Urothelium cell line (cell line): Measurements from ENCODE around the gene PTPN20.

Experiments used
- DNase-seq: peaks from one replicate; pipeline ENCODE4 v3.0.0; 2011; ENCODE audit warnings: low spot score, mixed read lengths
- FAIRE-seq: peaks from 2 replicates; lab custom pipeline; 2011; peaks lifted over from hg19 to GRCh38; lab: Jason Lieb, UNC

Gene PTPN20

GRCh38 chr10:47031211-47031900 is 120.1 kb downstream of the PTPN20 start:
- DNase-seq (peak; percentile 57), FAIRE-seq (no peak)

DNA sequence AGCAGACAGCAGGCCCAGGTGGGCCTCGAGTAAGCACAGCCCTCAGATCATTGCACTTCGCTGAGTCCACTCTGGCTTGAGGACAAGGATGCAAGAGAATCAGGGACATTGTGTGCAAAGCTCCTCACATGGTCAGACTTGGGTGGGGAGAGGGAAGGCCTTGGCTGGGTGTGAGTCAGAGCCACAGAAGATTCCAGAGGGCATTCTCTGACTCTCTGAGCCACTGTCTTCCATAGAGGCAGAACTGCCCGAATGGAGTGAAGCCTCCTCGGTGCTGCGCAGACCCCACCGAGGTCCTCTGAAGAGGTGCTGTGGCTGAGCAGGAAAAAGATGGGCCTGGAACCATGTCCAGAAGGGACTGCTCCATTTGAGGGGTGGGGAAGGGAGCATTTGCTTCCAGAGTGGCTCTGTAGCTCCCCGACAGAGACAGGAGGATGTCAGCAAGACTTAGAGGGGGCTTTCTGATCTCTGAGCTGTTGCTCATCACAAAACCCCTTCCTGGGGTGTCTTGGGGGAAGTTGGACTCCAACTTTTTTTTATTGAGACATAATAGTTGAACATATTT is 120.8 kb downstream of the PTPN20 start:
- DNase-seq, result no peak
- FAIRE-seq, result no peak

DNA sequence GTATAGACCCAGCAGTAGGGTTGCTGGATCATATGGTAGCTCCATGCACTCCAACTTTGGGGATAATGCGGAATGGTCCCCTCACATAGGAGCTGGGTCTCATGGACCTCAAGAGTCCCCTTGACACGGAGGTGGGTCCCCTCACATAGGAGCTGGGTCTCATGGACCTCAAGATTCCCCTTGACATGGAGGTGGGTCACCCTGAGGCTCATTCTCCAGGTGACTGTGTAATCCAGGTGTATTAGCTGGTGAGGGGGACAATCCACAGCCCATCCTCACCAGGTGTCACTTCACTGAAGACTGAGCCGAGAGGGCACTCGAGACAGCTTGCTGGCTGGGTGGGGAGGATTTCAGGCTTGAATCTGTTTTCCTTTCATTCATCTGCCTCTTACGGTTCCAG is 121.9 kb downstream of the PTPN20 start:
- DNase-seq (no peak), FAIRE-seq (peak; percentile 46)

DNA sequence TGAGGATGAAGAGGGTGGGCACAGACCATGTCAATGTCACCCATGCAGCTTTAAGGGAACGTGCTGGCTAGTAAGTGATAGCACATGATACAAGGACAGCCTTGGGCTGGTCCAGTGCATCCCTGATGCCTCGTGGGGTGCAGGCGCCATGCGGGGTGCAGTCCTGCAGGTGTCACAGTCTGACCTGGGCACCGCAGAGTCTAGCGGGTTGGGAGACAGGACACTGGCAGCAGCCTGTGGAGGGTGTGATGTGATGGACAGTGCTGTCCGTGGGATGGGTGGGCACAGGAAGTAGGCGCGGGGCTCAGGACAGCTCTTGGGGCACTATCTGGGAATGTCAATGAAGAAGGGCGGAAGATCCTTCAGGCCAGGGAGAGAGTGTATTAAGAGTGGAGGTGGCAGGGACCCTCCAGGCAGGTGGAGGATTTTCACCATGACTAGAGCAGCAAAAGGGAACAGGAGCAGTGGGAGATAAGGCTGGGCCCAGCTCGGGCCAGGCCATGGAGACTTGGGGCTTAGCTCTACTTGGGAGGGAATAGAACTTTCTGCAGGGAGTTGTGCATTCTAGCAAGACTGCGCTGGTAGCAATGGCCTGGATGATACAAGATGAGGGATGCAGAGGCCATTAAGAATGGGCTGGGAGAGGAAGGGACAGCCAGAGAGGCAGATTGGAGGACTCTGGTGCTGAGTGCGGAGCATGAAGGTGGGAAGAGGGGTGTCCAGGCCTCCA is 122.5 kb downstream of the PTPN20 start:
- DNase-seq, result no peak
- FAIRE-seq, result no peak

- no peak for DNase-seq
- FAIRE-seq, result peak; percentile 20
These were observed 123.3 kb downstream of the PTPN20 start for GRCh38 chr10:47034441-47035051.

GRCh38 chr10:47035171-47035818 is 124.1 kb downstream of the PTPN20 start:
- FAIRE-seq (peak; percentile 77), DNase-seq (no peak)

GRCh38 chr10:47035819-47036337 is 124.7 kb downstream of the PTPN20 start:
- DNase-seq (no peak), FAIRE-seq (no peak)

DNA sequence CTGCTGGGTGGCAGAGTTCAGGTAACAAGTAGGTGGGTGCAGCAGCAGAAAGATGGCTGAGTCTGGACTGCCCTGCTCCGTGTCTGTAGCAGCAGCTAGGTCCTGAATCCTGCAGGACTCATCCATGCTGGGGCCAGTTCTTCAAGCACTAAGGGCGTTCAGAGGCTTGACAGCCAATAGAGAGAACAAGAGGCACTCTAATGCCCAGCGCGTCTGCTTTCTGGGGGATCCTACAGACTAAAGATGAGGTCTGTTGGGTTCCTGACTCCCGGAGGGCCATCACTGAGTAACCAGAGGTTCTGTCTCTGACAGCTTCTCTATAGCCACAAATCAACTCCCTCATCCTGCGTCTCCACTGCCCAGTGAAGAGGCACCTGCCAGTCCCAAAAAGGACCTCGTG is 125.5 kb downstream of the PTPN20 start:
- DNase-seq (no peak), FAIRE-seq (no peak)

DNA sequence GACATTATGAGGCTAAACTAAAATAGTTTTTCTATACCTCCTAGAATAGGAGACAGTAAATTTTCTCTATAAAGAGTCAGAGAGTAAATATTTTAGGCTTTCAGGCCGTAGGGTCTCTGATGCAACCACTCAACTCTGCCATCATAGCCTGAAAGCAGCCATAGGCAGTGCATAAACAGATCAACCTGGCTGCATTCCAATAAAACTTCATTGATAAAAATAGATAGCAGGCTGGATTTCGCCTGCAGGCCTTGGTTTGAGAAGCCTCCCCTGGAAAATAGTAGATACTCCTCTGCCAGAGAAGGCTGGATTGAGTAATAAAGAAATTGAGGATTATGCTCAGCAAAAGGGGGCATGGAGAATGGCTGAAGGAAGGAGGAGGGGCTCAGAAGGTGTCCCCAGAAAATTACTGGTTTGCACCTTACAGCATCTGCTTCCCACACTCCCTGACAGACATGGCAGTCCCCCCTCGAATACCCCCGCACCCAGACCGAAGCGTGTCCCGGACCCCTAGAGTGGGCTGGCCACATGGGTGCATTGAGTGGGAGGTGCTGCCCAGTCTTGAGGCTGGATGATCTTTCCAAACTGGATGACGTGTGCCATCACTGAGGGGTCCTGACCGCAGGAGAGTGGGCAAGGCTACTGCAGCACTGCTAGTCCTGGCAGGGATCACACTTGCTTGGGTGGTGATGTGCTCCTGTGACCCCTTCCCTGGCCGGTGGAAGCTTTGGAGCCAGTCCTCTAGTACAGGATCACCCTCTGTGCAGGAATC is 126.6 kb downstream of the PTPN20 start:
- no peak for DNase-seq
- peak; percentile 73 for FAIRE-seq

GRCh38 chr10:47038881-47039561 is 127.8 kb downstream of the PTPN20 start:
- DNase-seq (no peak), FAIRE-seq (peak; percentile 46)

- peak; percentile 27 for FAIRE-seq
- no peak for DNase-seq
These were observed 128.3 kb downstream of the PTPN20 start for GRCh38 chr10:47039562-47039913.

DNA sequence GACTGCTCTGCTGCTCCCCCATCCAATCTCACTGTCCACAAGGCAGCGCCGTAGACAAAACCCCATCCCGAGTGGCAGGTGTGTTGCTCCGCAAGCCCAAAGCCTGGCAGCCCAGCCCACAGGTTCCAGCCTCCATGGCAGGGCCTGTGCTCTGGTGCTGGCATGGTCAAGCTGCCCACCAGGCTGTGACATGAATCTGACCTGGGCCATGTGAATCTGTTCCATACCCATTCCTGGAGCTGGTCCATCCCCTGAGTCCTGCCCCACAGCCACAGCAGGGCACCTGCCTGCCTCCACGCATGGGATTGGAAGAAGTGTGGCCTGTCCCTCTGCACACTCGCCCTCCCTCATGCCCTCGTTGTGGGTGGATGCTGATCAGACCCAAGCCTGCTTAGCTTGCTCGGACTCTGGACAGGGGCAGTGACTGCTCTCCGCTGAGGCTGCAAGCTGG is 128.8 kb downstream of the PTPN20 start:
- FAIRE-seq (peak; percentile 27), DNase-seq (no peak)

DNA sequence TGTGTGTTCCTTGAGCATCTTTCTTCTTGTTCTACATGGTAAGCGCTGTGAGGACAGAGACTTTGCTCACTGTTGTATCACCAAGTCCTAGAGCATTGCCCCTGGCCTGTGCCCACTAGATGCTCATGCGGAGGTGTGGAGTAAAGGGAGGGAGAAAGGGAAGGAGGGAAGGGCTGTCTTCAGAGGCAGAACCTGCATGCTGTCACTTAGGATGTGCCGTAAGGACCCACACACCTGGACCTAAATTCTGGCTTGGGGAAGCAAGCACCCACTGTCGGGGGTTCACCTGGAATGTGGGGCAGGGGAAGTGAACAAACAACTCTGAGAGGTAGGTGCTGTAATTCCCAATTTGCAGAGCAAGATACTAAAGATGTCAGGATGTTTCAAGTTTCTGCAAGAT is 129.5 kb downstream of the PTPN20 start:
- DNase-seq (no peak), FAIRE-seq (no peak)

- DNase-seq (no peak), FAIRE-seq (no peak)
These were observed 130.4 kb downstream of the PTPN20 start for GRCh38 chr10:47041396-47042198.

- no peak for FAIRE-seq
- no peak for DNase-seq
These were observed 130.9 kb downstream of the PTPN20 start for GRCh38 chr10:47042199-47042473.

GRCh38 chr10:47042780-47043750 is 131.8 kb downstream of the PTPN20 start:
- FAIRE-seq (no peak), DNase-seq (no peak)

GRCh38 chr10:47043928-47044538 is 132.8 kb downstream of the PTPN20 start:
- DNase-seq (no peak), FAIRE-seq (no peak)
